GM12892 (cell line): ENCODE measurements around the gene SHISA5.

Source experiments
- POLR2A ChIP-seq: IDR thresholded peaks from 2 replicates; pipeline ENCODE4 v1.6.1; 2011; ENCODE audit warnings: low read depth, low read length, control low read depth
- POLR2AphosphoS5 ChIP-seq: IDR thresholded peaks from 2 replicates; pipeline ENCODE4 v1.6.1; 2011; ENCODE audit warnings: low read depth, low read length, control low read depth
- TAF1 ChIP-seq: IDR thresholded peaks from 2 replicates; pipeline ENCODE4 v1.6.1; 2011; ENCODE audit warnings: low read depth, mild to moderate bottlenecking, control low read depth, low read length, borderline replicate concordance

- TF ChIP-seq POLR2A (no peak), POLR2AphosphoS5 (no peak), TAF1 (no peak)
Measured at GRCh38 chr3:48521635-48522034, 17.7 kb upstream of the SHISA5 start.
